Islet precursor cell (in vitro differentiated cells): Measurements from ENCODE around the gene CPNE4.

Experiments
- DNase-seq: peaks from one replicate; pipeline ENCODE4 v3.0.0-alpha.2; 2018

The CPNE4 gene

GRCh38 chr3:131669600-131669999, 365.2 kb downstream of the CPNE4 start:
- DNase-seq: no peak

DNA sequence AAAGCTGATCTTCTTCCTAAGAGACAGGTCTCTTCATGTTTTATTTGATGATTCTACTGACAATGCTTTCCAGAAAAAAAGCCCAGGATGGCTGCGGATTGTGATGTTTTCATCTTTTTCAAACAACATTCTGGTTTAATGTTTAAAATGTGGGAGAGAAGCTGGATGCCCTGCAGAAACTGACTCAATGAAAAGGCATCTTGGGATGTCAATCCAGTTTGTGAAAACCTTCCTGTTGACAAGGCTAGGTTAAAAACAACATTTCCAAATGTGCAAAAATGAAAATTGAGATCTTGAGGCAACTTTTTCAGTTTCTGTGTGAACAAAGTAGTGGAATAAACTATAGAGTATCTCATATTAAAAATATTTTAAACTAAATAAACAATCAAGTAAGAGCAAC, 376.0 kb downstream of the CPNE4 start:
- no peak for DNase-seq

GRCh38 chr3:131658115-131658514, 376.7 kb downstream of the CPNE4 start:
- DNase-seq: no peak

DNA sequence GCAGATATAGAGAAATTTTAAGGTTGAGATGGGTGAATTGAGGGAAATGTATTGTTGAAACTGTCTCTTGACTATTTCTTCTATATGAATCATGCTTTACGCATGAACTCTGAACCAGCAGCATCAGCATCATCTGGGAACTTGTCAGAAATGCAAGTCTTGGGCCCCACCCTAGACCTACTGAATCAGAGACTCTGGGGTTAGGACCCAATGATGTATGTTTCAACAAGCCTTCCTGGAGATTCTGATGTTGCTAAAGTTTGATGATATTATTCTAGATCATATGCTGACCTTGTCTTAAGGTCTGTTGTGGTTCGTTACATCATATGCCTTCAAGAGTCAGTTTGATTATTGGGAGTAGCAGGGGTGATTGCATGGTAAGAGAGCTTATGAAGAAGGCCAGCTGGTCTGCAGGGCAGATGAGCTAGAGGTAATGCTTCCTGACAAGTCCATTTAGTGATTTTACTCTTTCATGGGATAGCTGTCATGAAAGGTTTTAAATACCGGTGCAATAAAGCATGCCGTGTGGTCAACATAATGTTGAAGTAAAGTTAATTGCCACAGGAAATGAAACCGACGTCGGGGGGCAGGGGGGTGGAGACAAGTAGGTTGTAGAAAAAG, 379.6 kb downstream of the CPNE4 start:
- no peak for DNase-seq

DNA sequence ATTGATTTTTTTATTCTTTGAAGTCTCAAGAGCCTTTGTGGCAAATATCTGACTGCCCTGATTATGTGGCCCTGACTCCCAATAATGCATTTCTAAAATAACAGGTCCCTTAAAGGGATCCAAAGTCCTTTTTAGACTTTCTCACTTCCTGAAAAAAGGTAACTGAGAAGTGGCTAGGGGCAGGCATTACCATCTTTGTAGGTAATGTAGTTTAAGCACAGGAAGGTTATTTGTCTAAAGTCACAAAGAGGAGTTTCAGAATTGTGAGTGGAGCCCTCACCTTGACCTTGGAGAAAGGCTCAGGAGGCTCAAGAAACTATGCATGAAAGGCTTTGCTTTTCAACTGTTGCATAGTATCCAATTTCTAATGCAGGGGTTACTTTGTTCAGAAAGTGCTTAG, 389.2 kb downstream of the CPNE4 start:
- no peak for DNase-seq

- no peak for DNase-seq
Measured at GRCh38 chr3:131636266-131636775, 398.5 kb downstream of the CPNE4 start.

- DNase-seq: no peak
Measured at GRCh38 chr3:131630807-131631206, 404.0 kb downstream of the CPNE4 start.

- DNase-seq: no peak
Measured at GRCh38 chr3:131630097-131630496, 404.7 kb downstream of the CPNE4 start.

DNA sequence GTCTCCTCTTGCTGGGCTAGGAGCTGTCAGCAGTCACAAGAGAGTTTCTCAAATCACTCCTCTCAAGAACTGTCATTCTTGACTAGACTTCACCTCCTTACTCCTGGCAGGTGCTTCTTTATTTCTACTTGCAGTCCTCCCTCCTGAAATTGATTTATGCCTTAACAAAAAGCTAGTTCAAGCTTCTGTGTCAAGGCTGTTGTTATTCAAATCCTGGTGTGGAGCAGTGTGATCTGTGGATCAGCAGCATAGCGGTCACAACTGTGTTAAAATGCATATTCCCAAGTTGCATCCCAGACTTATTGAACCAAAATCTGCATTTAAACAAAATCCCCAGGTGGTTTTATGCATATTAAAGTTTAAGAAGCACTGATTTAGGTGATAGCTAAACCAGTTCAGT, 411.4 kb downstream of the CPNE4 start:
- no peak for DNase-seq

DNA sequence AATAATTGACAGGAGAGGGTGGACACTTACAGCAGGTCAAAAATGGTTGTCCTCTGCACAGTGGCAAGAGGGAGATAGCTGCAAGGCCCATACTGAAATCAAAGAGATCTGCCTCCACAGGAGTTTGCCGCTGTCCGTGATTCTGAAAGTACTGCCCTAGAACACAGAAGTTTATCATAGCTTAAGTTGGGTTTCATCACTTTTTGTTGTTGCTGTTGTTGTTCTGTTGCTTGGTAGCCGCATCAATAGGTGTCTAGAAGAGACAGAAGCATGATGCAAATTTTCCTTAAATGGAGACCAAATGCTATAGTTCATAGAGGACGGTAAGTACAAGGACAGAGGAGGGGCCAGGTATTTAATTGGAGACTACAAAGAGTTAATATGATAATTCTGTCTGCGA, 412.1 kb downstream of the CPNE4 start:
- DNase-seq: no peak

- no peak for DNase-seq
Measured at GRCh38 chr3:131620977-131621376, 413.8 kb downstream of the CPNE4 start.

GRCh38 chr3:131619821-131620220, 415.0 kb downstream of the CPNE4 start:
- no peak for DNase-seq

GRCh38 chr3:131616719-131617118, 418.1 kb downstream of the CPNE4 start:
- no peak for DNase-seq

- no peak for DNase-seq
Measured at GRCh38 chr3:131612745-131613144, 422.1 kb downstream of the CPNE4 start.

GRCh38 chr3:131610174-131610573, 424.6 kb downstream of the CPNE4 start:
- DNase-seq: no peak

DNA sequence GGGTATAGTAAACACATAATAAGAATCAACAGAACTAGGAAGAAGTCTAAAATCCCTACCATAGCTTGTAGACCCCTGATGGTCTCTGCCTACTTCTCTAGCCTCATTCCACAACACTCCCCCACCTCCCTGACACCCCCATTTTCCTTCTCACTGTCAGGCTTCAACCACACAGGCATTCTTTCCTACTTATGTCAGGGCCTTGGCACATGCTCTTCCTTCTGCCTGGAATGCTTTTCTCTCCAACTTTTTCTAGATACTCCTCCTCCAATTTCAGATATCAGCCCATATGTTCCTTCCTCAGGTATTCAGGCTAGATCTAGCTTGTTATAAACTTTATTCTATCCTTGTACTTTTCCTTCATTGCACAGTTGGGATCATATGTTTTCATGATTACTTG, 426.1 kb downstream of the CPNE4 start:
- no peak for DNase-seq

- no peak for DNase-seq
Measured at GRCh38 chr3:131608296-131608695, 426.5 kb downstream of the CPNE4 start.

GRCh38 chr3:131605916-131606315, 428.9 kb downstream of the CPNE4 start:
- no peak for DNase-seq

- peak; percentile 87 for DNase-seq
Measured at GRCh38 chr3:131602011-131602779, 432.6 kb downstream of the CPNE4 start.

DNA sequence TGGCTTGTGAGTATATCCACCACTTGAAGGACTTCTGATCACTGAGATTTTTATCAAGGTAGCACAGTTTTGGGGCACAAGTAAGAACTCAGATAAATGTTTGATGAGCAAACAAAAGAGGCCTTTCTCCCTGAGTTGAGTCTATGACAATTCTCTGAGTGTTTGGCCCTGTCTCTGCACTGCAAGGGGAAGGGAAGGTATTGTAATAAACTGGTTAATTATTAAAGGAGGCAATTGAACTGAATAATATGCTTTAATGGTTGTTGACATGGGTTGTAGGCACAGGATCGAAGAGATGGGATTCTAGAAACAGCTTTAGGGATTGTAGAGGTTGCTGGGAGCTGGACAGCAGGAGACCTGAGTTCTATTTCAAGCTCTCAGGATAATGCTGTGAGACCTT, 437.0 kb downstream of the CPNE4 start:
- DNase-seq: no peak

- no peak for DNase-seq
Measured at GRCh38 chr3:131596884-131597283, 437.9 kb downstream of the CPNE4 start.

GRCh38 chr3:131591394-131592014, 443.3 kb downstream of the CPNE4 start:
- DNase-seq: peak; percentile 68

- DNase-seq: no peak
Measured at GRCh38 chr3:131586277-131586676, 448.5 kb downstream of the CPNE4 start.

DNA sequence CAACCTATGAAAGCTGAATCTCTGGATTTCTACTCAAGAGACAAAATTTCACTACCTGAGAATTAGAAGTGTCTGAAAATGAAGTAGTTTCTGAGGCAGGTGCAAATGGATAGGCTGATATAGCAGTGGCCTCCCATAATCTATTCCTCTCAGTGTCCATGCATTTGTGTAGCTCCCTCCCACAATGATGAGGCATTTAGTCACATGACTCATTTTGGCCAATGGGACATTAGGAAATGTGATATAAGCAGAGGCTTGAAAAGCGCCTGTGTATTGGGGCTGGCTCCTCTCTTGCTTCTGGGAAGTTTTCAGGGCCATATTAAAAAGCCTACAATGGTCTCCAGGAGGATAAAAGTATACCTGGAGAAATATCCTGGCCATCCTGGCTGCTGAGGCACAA, 452.4 kb downstream of the CPNE4 start:
- no peak for DNase-seq
